Measurements from ENCODE around the gene ATG9A. TPM values are rescaled to one million over a fixed set of nuclear protein-coding genes. Genes with fewer than 3 reads are reported as not detected.

Gene ATG9A
- total RNA-seq, 1 experiment from 2014 or later: 42.9 TPM

DNA sequence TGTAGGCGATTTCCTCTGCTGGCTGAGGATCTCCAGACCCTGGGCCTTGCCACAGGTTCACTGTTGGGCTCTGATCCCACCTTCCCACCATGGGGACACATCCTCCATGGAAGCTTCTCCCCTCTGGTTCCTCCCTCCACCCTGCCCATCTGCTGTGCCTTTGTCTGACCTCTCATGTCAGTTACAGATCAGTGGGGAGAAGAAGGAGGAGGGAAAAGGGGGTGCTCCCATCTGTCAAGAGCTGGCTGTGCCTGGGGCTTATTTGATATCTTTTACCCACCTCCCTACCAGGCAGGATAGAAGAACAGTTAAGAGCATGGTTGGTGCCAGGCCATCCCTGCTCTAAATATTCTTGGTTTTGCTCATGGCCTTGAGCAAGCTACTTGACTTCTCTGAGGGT lies 37.5 kb upstream of the ATG9A start:
- Mint-ChIP-seq H3K27me3 (ENCODE audit: low read depth) (peaks cover 47% of the 10 kb centered on the region), H3K4me1 (no peaks in the 10 kb centered on the region), H3K27ac (no peak overlapping the region), H3K4me3 (no peak overlapping the region), H3K36me3 (no peaks in the 10 kb centered on the region), H3K9me3 (no peaks in the 10 kb centered on the region)
- TF ChIP-seq ETV6 (CRISPR knock-in tag; IDR thresholded peaks at IDR 0.05) (no peak), ATF1 (CRISPR knock-in tag; IDR thresholded peaks at IDR 0.05) (no peak), ZNF219 (CRISPR knock-in tag; IDR thresholded peaks at IDR 0.05; ENCODE audit: borderline replicate concordance) (no peak), HMGA2 (CRISPR knock-in tag; IDR thresholded peaks at IDR 0.05) (no peak), ZNF423 (CRISPR knock-in tag; IDR thresholded peaks at IDR 0.05) (no peak), HMGXB4 (CRISPR knock-in tag; IDR thresholded peaks at IDR 0.05) (no peak), ATF6 (CRISPR knock-in tag; IDR thresholded peaks at IDR 0.05) (no peak)
- POLR2A ChIA-PET: no interaction called here
- no peak for DNase-seq (ENCODE audit: low spot score)
- CTCF ChIA-PET: interaction anchor here (1.1 to 2.5 kb wide), 2 partner anchors 11 to 28 kb away, joined by 4 to 13 read pairs; no protein-coding TSS in a partner anchor
- ATAC-seq: no peak

DNA sequence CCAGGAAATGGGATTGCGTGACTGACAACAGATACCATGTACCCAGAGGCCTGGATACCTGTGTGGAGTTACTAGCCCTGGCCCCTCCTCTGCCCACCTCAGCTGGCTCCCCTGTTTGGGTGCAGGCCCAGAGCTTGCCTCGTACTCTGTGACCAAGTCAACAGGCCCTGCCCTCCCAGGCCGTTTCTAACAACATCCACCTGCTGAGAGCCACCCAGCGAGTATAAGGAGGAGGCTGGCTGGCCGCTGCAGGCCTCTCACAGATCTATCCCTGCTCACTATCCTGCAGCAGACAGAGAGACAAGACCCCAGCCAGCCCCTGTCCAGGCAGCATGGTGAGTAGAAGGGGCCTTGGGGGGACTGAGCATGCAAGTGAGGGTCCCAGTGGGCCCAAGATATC lies 36.8 kb upstream of the ATG9A start:
- TF ChIP-seq ATF1 (CRISPR knock-in tag; IDR thresholded peaks at IDR 0.05) (no peak), AR (CRISPR knock-in tag; IDR thresholded peaks at IDR 0.05) (no peak), PRRX2 (CRISPR knock-in tag; IDR thresholded peaks at IDR 0.05) (no peak), ETV6 (CRISPR knock-in tag; IDR thresholded peaks at IDR 0.05) (no peak), ZNF232 (CRISPR knock-in tag; IDR thresholded peaks at IDR 0.05) (no peak), USF2 (CRISPR knock-in tag; IDR thresholded peaks at IDR 0.05) (no peak), ATF2 (CRISPR knock-in tag; IDR thresholded peaks at IDR 0.05; ENCODE audit: borderline replicate concordance, low read depth) (no peak), ZNF281 (CRISPR knock-in tag; IDR thresholded peaks at IDR 0.05) (no peak), E2F4 (CRISPR knock-in tag; IDR thresholded peaks at IDR 0.05; ENCODE audit: borderline replicate concordance, low read depth) (no peak), SMAD3 (CRISPR knock-in tag; IDR thresholded peaks at IDR 0.05; ENCODE audit: borderline replicate concordance) (no peak), ATF6 (CRISPR knock-in tag; IDR thresholded peaks at IDR 0.05) (no peak)
- TF ChIP-seq, protein P1, sequence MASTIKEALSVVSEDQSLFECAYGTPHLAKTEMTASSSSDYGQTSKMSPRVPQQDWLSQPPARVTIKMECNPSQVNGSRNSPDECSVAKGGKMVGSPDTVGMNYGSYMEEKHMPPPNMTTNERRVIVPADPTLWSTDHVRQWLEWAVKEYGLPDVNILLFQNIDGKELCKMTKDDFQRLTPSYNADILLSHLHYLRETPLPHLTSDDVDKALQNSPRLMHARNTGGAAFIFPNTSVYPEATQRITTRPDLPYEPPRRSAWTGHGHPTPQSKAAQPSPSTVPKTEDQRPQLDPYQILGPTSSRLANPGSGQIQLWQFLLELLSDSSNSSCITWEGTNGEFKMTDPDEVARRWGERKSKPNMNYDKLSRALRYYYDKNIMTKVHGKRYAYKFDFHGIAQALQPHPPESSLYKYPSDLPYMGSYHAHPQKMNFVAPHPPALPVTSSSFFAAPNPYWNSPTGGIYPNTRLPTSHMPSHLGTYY (CRISPR knock-in tag; IDR thresholded peaks at IDR 0.05): no peak
- no peaks in the 10 kb centered on the region for H3K4me1 Mint-ChIP-seq
- DNase-seq (ENCODE audit: low spot score) (no peak), ATAC-seq (no peak)
- no peak overlapping the region for H3K4me3 Mint-ChIP-seq
- CTCF ChIA-PET: interaction anchor here (0.8 to 2.5 kb wide), 4 partner anchors 8 to 33 kb away, joined by 3 to 13 read pairs (median 4); no protein-coding TSS in a partner anchor
- H3K9me3 Mint-ChIP-seq: no peaks in the 10 kb centered on the region
- POLR2A ChIA-PET: no interaction called here
- H3K36me3 Mint-ChIP-seq: no peaks in the 10 kb centered on the region
- H3K27me3 Mint-ChIP-seq (ENCODE audit: low read depth): peaks cover 48% of the 10 kb centered on the region
- no peak overlapping the region for H3K27ac Mint-ChIP-seq
